Measurements from ENCODE around the gene IPMK.

- no peak for TF ChIP-seq EZH2 (IDR thresholded peaks at IDR 0.05; ENCODE audit: insufficient read depth, poor library complexity, severe bottlenecking)
- no peak for TF ChIP-seq EZH2phosphoT487 (IDR thresholded peaks at IDR 0.05; ENCODE audit: insufficient read depth, low read depth)
Measured at GRCh38 chr10:58269782-58270290, 2.1 kb upstream of the IPMK start.
